ENCODE data around the gene DDA1. TPM values are rescaled to one million over a fixed set of nuclear protein-coding genes. Genes with fewer than 3 reads are reported as not detected.

Gene DDA1
- total and polyA plus RNA-seq, 2 of the 13 experiments (the other 11 are each of a cell fraction or from before 2014, with no cell fraction given), result 24.5 to 26.0 TPM

- TF ChIP-seq BCLAF1 (IDR thresholded peaks at IDR 0.05), result no peak
- TF ChIP-seq ZNF609 (CRISPR knock-in tag; IDR thresholded peaks at IDR 0.05; ENCODE audit: borderline replicate concordance), result no peak
- TF ChIP-seq, protein P1, sequence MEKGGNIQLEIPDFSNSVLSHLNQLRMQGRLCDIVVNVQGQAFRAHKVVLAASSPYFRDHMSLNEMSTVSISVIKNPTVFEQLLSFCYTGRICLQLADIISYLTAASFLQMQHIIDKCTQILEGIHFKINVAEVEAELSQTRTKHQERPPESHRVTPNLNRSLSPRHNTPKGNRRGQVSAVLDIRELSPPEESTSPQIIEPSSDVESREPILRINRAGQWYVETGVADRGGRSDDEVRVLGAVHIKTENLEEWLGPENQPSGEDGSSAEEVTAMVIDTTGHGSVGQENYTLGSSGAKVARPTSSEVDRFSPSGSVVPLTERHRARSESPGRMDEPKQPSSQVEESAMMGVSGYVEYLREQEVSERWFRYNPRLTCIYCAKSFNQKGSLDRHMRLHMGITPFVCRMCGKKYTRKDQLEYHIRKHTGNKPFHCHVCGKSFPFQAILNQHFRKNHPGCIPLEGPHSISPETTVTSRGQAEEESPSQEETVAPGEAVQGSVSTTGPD (CRISPR knock-in tag; IDR thresholded peaks at IDR 0.05), result no peak
- TF ChIP-seq, protein P2, sequence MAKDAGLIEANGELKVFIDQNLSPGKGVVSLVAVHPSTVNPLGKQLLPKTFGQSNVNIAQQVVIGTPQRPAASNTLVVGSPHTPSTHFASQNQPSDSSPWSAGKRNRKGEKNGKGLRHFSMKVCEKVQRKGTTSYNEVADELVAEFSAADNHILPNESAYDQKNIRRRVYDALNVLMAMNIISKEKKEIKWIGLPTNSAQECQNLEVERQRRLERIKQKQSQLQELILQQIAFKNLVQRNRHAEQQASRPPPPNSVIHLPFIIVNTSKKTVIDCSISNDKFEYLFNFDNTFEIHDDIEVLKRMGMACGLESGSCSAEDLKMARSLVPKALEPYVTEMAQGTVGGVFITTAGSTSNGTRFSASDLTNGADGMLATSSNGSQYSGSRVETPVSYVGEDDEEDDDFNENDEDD (CRISPR knock-in tag; IDR thresholded peaks at IDR 0.05; ENCODE audit: borderline replicate concordance), result no peak
- peak; percentile 42; the same call in 1 of the 2 replicates for TF ChIP-seq SPEN (CRISPR knock-in tag; IDR thresholded peaks at IDR 0.05; ENCODE audit: low read depth)
- no peak for TF ChIP-seq ARNTL (CRISPR knock-in tag; IDR thresholded peaks at IDR 0.05)
- TF ChIP-seq ZNF512B (CRISPR knock-in tag; IDR thresholded peaks at IDR 0.05; ENCODE audit: borderline replicate concordance), result no peak
- no peak for TF ChIP-seq ZNF383 (CRISPR knock-in tag; IDR thresholded peaks at IDR 0.05; ENCODE audit: borderline replicate concordance)
- no peak for TF ChIP-seq ZNF7 (CRISPR knock-in tag; IDR thresholded peaks at IDR 0.05)
- TF ChIP-seq HIVEP1 (CRISPR knock-in tag; IDR thresholded peaks at IDR 0.05), result no peak
- TF ChIP-seq ZFP62 (CRISPR knock-in tag; IDR thresholded peaks at IDR 0.05), result no peak
- TF ChIP-seq AHR (CRISPR knock-in tag; IDR thresholded peaks at IDR 0.05), result 0 out of 2 replicates have a peak, but pooled peaks have one; percentile 22
- TF ChIP-seq ZNF776 (CRISPR knock-in tag; IDR thresholded peaks at IDR 0.05), result no peak
- TF ChIP-seq ZNF431 (CRISPR knock-in tag; IDR thresholded peaks at IDR 0.05; ENCODE audit: borderline replicate concordance, low read depth), result no peak
- TF ChIP-seq ZNF317 (CRISPR knock-in tag; IDR thresholded peaks at IDR 0.05), result 0 out of 2 replicates have a peak, but pooled peaks have one; percentile 24
Measured at GRCh38 chr19:17346109-17346671, 36.8 kb downstream of the DDA1 start (continued).
